Smooth muscle cell (in vitro differentiated cells): Measurements from ENCODE around the gene EMID1. TPM values are rescaled to one million over a fixed set of nuclear protein-coding genes. Genes with fewer than 3 reads are reported as not detected.

Experiments used
- DNase-seq: peaks from one replicate; lab custom pipeline; 2025; ENCODE audit not compliant: unreplicated experiment; lab: John Stamatoyannopoulos, UW
- H2AFZ ChIP-seq: fragments of 200-600 bp; sonication (generic); 2 replicates; pipeline ENCODE4 v1.6.0; 2016; ENCODE audit warnings: antibody characterized with exemption, low read depth, mild to moderate bottlenecking
- H3F3A ChIP-seq: fragments of 200-600 bp; sonication (generic); 2 replicates; pipeline ENCODE4 v1.6.0; 2017; ENCODE audit warnings: antibody characterized with exemption, low read depth
- H3K27ac ChIP-seq: fragments of 200-600 bp; sonication (generic); 2 replicates; pipeline ENCODE4 v1.5.1; 2016; ENCODE audit warnings: low read depth, mild to moderate bottlenecking
- H3K27me3 ChIP-seq: fragments of 200-600 bp; sonication (generic); 2 replicates; pipeline ENCODE4 v1.6.1; 2016; ENCODE audit warnings: low read depth, mild to moderate bottlenecking
- H3K36me3 ChIP-seq: fragments of 200-600 bp; sonication (generic); 2 replicates; pipeline ENCODE4 v1.5.1; 2016; ENCODE audit warnings: low read depth
- H3K4me1 ChIP-seq: fragments of 200-600 bp; sonication (generic); 2 replicates; pipeline ENCODE4 v1.5.1; 2016; ENCODE audit warnings: low read depth
- H3K4me2 ChIP-seq: fragments of 200-600 bp; sonication (generic); 2 replicates; pipeline ENCODE4 v1.6.0; 2016; ENCODE audit warnings: mild to moderate bottlenecking
- H3K4me3 ChIP-seq: fragments of 200-600 bp; sonication (generic); 2 replicates; pipeline ENCODE4 v1.5.1; 2016; ENCODE audit warnings: mild to moderate bottlenecking
- H3K79me2 ChIP-seq: fragments of 200-600 bp; sonication (generic); 2 replicates; pipeline ENCODE4 v1.6.0; 2016; ENCODE audit warnings: low read depth, mild to moderate bottlenecking
- H3K9ac ChIP-seq: fragments of 200-600 bp; sonication (generic); 2 replicates; pipeline ENCODE4 v1.6.0; 2016; ENCODE audit warnings: low read depth
- H3K9me3 ChIP-seq: fragments of 200-600 bp; sonication (generic); replicated peaks from 2 replicates; pipeline ENCODE4 v1.5.1; 2016; ENCODE audit warnings: low read depth
- H4K20me1 ChIP-seq: fragments of 200-600 bp; sonication (generic); 2 replicates; pipeline ENCODE4 v1.6.0; 2016; ENCODE audit warnings: low read depth
- CTCF ChIP-seq: fragments of 200-600 bp; sonication (generic); IDR thresholded peaks from 2 replicates; pipeline ENCODE4 v1.5.1; 2017; ENCODE audit warnings: borderline replicate concordance, mild to moderate bottlenecking, antibody characterized with exemption; ENCODE audit not compliant: insufficient read depth, poor library complexity, severe bottlenecking
- WGBS: methylation state at CpG from one replicate; pipeline ENCODE4 v1.1.7; 2016; ENCODE audit warnings: low lambda C conversion rate; 5-methylcytosine and 5-hydroxymethylcytosine counted together
- polyA plus RNA-seq: library from polyadenylated mRNA; unstranded; fragments of >200 nt; fragmentation: Nextera tagmentation; extraction: Ambion mirVana; gene quantifications from 2 replicates; pipeline ENCODE4 v1.2.1, GENCODE V29; 2016
- total RNA-seq: library from RNA; depleted of rRNA; stranded (reverse); fragments of >200 nt; gene quantifications from 2 replicates; pipeline ENCODE4 v1.2.3, GENCODE V29; 2014

The EMID1 gene
- total and polyA plus RNA-seq, 2 experiments from 2014 or later = 1.1 to 3.9 TPM

GRCh38 chr22:29266564-29267461, 61.1 kb downstream of the EMID1 start:
- TF ChIP-seq CTCF = no peak
- Histone ChIP-seq H3K27me3 (no peaks in the 10 kb centered on the region), H3K27ac (peak overlapping the region; percentile 99), H3K79me2 (peaks cover 50% of the 10 kb centered on the region), H3K36me3 (no peaks in the 10 kb centered on the region), H3K9me3 (no peaks in the 10 kb centered on the region), H3F3A (peaks cover 11% of the 10 kb centered on the region), H3K4me3 (peak overlapping the region; percentile 83), H2AFZ (peak overlapping the region; percentile 92), H3K4me1 (peaks cover 35% of the 10 kb centered on the region), H3K4me2 (peak overlapping the region; percentile 99), H4K20me1 (peaks cover 33% of the 10 kb centered on the region), H3K9ac (peak overlapping the region; percentile 100)
- 24% methylated on average over 13 of the region's 13 CpGs for WGBS
- DNase-seq = no peak

DNA sequence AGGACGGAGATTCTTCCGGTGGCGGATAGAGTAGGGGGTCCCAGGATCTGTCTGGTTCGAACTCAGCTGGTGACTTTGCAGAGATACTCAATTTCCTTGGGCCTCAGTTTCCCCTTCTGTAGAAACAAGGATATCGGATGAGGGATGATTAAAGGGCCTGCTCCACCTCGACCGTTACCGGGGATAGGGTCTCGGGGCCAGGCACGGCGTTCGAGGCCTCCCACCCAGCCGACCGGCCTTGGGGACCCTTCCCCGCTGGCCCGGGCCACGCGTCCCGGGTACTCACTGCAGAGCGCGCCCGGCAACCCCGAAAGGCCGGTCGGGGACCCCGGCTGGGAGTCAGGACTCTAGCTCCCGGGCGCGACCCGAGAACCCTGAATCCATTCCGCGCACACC, 61.8 kb downstream of the EMID1 start:
- WGBS = 2% methylated on average over 32 of the region's 32 CpGs
- no peak for TF ChIP-seq CTCF

DNA sequence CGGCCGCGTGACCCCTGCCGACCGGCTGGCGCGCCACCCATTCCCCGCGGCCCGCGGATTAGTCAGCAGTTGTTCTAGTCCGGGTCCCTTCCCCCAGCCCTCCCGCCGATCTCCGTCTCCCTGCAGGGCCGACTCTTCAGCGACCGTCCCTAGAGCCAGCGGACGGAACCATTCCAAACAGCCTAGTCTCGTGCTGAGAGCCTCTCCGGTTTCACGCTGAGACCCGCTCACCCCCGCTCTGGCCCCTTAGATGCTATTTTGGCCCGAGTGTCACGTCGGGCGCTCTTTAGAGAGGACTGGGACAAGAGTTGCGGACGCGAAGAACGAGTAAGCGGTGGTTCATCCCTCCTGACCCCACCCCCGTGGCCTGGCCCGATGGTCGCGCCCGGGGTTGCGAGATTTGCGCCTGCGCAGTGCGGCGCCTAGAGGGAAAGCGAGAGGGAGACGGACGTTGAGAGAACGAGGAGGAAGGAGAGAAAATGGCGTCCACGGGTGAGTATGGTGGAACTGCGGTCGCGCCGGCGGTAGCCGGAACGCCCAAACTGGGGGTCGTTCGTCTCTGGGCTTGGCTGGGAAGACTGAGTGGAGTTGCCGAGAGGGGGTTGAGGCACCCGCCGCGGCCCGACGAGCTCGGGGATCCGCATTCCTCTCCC, 62.3 kb downstream of the EMID1 start, which contains the start of the genes EWSR1 and RHBDD3:
Gene EWSR1, plus strand, starts transcription at position 411 of the 653 bp plus-strand sequence. Its CDS starts 69 bp downstream, at position 480.
Gene RHBDD3, minus strand, starts transcription at position 124 of the 653 bp plus-strand sequence. CDS start 2,355 bp downstream, outside the sequence.
- DNase-seq = peak; percentile 100
- peak within 1 kb of the TSS; percentile 83 for H3K4me3 ChIP-seq
- peaks cover 44% of the 10 kb centered on the region for H4K20me1 ChIP-seq
- H3K4me2 ChIP-seq = peak within 1 kb of the TSS; percentile 99
- H3K9ac ChIP-seq = peak within 1 kb of the TSS; percentile 100
- under 1% methylated on average over 66 of the region's 67 CpGs for WGBS
- no peaks in the 10 kb centered on the region for H3K9me3 ChIP-seq
- TF ChIP-seq CTCF = no peak
- peaks cover 43% of the 10 kb centered on the region for H3K4me1 ChIP-seq
- no peaks in the 10 kb centered on the region for H3K36me3 ChIP-seq
- H2AFZ ChIP-seq = peak within 1 kb of the TSS; percentile 92
- peak within 1 kb of the TSS; percentile 99 for H3K27ac ChIP-seq
- no peaks in the 10 kb centered on the region for H3K27me3 ChIP-seq
- peaks cover 11% of the 10 kb centered on the region for H3F3A ChIP-seq
- H3K79me2 ChIP-seq = peaks cover 62% of the 10 kb centered on the region

More for the DNA sequence above, 61.8 kb downstream of the EMID1 start:
- Histone ChIP-seq H3K4me3 (peak overlapping the region; percentile 83), H3K9ac (peak overlapping the region; percentile 100), H2AFZ (peak overlapping the region; percentile 92), H3K27ac (peak overlapping the region; percentile 99), H3F3A (peaks cover 11% of the 10 kb centered on the region), H3K36me3 (no peaks in the 10 kb centered on the region), H3K9me3 (no peaks in the 10 kb centered on the region), H3K27me3 (no peaks in the 10 kb centered on the region), H3K4me2 (peak overlapping the region; percentile 99), H3K4me1 (peaks cover 42% of the 10 kb centered on the region), H4K20me1 (peaks cover 39% of the 10 kb centered on the region), H3K79me2 (peaks cover 57% of the 10 kb centered on the region)
- DNase-seq = no peak
